Right cardiac atrium (tissue), 5 donors: ENCODE data around the gene C1RL. TPM values are rescaled to one million over a fixed set of nuclear protein-coding genes. Genes with fewer than 3 reads are reported as not detected.

ENCODE experiments used
- ATAC-seq, 2 donors: fragments of 200-7000 bp; cut with Tn5 transposase; one replicate each; pipeline versions ENCODE4 v1.8.0 to v1.9.1; 2020; ENCODE audit warnings: moderate library complexity in 2 of 2, mild to moderate bottlenecking in 1 of 2
- DNase-seq, 3 donors: peaks; one replicate each; pipeline ENCODE4 v3.0.0-alpha.2; 2020
- H3K27ac ChIP-seq: one replicate; pipeline ENCODE4 v1.5.1; 2013; ENCODE audit warnings: mild to moderate bottlenecking, low read length, control low read depth, moderate library complexity
- H3K27me3 ChIP-seq: one replicate; pipeline ENCODE4 v1.6.1; 2013; ENCODE audit not compliant: control insufficient read depth, insufficient read depth
- H3K4me1 ChIP-seq: one replicate; pipeline ENCODE4 v1.6.1; 2013; ENCODE audit warnings: low read length; ENCODE audit not compliant: control insufficient read depth, insufficient read depth
- H3K4me3 ChIP-seq: one replicate; pipeline ENCODE4 v1.5.1; 2013; ENCODE audit warnings: low read length, control low read depth
- H3K9me3 ChIP-seq: one replicate; pipeline ENCODE4 v1.6.1; 2013; ENCODE audit warnings: low read length; ENCODE audit not compliant: control insufficient read depth
- WGBS: extraction: QIAGEN DNeasy Blood & Tissue Kit; methylation state at CpG from one replicate; pipeline ENCODE4 v1.1.7; 2013; 5-methylcytosine and 5-hydroxymethylcytosine counted together
- intact Hi-C, 4 donors: fragments of 100-400 bp; cut with DNase I; formaldehyde crosslinking; loops; one replicate each; pipeline versions ENCODE4 v1.11.0 to v1.14.0; 2022 to 2023
- polyA plus RNA-seq: library from polyadenylated mRNA; stranded (reverse); fragments of 200-250 nt; gene quantifications from one replicate; pipeline ENCODE4 v1.2.3, GENCODE V29; 2013
- total RNA-seq, 4 donors: library from RNA; stranded (reverse); fragmentation: NEBNext Ultra II Directional; extraction: Animal tissue kit (Norgen Biotek cat#: 25700); gene quantifications; one replicate each; pipeline ENCODE4 v1.2.1, GENCODE V29; 2021
- donor health status: healthy with polysubstance abuse.
- donor health status: DM: no; HTN: yes; CAD: no.
- donor health status: DM: no; HTN: no; CAD: no.
- donor health status: DM: no; HTN: yes; CAD: no; lungs with severe emphysema.
- donor health status: DM: yes; HTN: yes; CAD: no.

Gene C1RL
- total and polyA plus RNA-seq, 5 donors, result 16.7 to 29.6 (median 19.0) TPM

DNA sequence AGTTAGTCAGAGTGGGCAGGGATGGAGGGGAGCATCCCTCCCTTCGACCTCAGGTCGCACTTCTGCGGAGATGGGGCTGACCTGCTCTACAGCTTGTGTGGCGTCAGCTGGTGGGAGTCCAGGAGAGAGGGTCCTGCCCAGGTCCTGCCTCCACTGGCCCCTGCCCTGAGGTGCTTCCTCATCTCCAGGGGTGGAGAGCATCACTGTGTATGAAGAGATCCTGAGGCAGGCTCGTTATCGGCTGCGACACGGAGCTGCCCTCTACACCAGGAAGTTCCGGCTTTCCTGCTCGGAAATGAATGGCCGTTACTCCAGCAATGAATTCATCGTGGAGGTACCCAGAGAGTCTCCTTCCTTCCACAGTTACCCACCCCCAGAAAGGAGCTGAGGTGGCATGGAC lies 41.3 kb upstream of the C1RL start:
- Histone ChIP-seq H3K4me1 (no peaks in the 10 kb centered on the region), H3K27ac (no peak overlapping the region), H3K4me3 (no peak overlapping the region), H3K27me3 (no peaks in the 10 kb centered on the region), H3K9me3 (no peaks in the 10 kb centered on the region)
- ATAC-seq, result no peak
- intact Hi-C loops, result no loop called here
- no peak for DNase-seq
- WGBS, result 77% methylated on average over 12 of the region's 12 CpGs

DNA sequence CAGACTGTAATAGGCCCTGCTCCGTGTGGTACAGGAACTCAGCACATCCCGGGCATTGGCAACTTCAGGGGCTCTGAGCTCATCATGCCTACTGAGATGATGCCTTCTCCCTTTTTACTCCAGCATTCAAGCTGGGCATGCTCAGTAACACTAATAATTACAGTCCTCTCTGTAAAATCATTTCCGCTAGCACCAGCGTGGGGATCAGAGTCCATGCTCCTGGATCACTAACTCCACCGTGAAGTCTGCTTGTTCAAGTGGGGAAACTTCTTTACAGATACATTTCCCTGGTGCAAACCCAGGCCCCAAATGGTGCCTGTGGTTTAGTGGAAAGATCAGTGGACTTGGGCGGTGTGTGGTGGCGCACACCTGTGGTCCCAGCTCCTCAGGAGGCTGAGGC lies 37.9 kb upstream of the C1RL start:
- no peaks in the 10 kb centered on the region for H3K4me1 ChIP-seq
- no peaks in the 10 kb centered on the region for H3K27me3 ChIP-seq
- intact Hi-C loops, result no loop called here
- no peak overlapping the region for H3K27ac ChIP-seq
- H3K4me3 ChIP-seq, result no peak overlapping the region
- no peaks in the 10 kb centered on the region for H3K9me3 ChIP-seq
- no peak for ATAC-seq
- 93% methylated on average over 7 of the region's 7 CpGs for WGBS
- DNase-seq, result no peak

DNA sequence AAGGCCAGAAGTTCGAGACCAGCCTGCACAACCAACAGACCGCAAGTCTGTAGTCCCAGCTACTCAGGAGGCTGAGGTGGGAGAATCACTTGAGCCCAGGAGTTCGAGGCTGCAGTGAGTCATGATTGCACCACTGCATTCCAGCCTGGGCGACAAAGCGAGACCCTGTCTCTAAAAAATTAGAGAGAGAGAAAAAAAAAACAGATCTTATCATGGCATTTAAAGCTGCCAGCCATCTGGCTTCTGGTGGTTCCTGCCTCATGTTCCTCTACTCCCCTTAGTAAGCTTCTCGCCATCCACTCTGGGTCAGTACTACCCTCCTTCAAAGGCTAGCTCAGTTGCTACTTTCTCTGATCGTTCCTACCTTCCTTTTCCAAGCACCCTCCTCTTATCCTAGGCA lies 37.2 kb upstream of the C1RL start:
- DNase-seq (no peak), ATAC-seq (no peak)
- Histone ChIP-seq H3K9me3 (no peaks in the 10 kb centered on the region), H3K4me1 (no peaks in the 10 kb centered on the region), H3K27ac (no peak overlapping the region), H3K27me3 (no peaks in the 10 kb centered on the region), H3K4me3 (no peak overlapping the region)
- intact Hi-C loops, result no loop called here
- WGBS, result 94% methylated on average over 7 of the region's 7 CpGs

DNA sequence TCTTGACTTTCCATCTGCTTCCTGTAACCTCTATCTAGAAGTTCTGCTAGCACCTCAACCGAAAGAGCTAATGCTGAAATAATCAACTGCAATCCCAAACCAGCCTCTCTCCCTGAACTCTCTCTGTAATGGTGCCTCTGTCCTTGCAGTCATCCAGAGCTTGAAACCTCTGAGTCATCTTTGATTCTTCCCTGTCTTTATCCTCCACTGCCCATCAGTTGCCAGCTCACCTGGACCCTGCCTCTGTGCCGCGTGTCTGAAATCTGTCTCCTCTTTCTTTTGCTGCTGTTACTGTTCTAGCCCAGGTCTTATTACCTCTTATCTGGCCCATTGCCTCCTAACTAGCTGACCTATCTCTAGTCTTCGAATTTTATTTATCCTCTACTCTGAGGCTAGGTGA lies 36.7 kb upstream of the C1RL start:
- no peaks in the 10 kb centered on the region for H3K9me3 ChIP-seq
- H3K4me1 ChIP-seq, result no peaks in the 10 kb centered on the region
- WGBS, result 85% methylated on average over 4 of the region's 4 CpGs
- ATAC-seq (no peak), DNase-seq (no peak)
- H3K4me3 ChIP-seq, result no peak overlapping the region
- no peaks in the 10 kb centered on the region for H3K27me3 ChIP-seq
- no peak overlapping the region for H3K27ac ChIP-seq
- intact Hi-C loops, result no loop called here

DNA sequence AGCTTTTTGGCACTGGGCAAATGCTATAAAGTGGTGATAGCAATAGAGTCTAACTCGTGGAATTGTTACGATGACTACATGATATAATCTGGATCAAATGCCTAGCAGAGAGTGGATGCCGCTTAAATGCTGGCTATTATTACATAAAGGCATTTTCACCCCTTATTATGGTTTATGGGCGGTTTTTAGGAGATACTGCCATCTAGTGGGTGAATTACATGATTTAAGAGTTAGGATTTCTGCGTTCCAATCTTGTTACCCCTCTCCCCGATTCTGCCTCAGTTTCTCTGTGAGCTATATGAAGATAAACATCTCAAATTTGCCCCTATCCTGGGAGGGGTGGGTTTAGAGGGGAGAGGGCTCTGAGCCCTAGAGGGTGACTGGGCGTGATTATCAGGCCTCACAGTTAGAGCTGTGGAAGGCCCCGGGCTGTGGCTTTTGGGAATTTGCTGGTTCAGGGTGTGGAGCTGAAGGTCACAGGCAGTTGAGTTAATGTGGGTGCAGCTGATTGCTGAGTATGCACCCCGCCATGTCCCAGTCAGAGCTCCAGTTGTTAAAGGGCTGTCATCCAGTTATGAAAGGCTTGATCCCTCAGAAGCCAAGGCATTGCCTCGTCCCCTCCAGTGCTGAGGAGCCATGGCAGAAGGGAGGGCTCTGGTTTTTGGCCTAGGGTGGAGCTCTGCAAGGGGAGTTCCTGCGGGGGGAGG lies 35.6 kb upstream of the C1RL start:
- peak overlapping the region; percentile 9 for H3K27ac ChIP-seq
- peak; percentile 49 to 51 for ATAC-seq

DNA sequence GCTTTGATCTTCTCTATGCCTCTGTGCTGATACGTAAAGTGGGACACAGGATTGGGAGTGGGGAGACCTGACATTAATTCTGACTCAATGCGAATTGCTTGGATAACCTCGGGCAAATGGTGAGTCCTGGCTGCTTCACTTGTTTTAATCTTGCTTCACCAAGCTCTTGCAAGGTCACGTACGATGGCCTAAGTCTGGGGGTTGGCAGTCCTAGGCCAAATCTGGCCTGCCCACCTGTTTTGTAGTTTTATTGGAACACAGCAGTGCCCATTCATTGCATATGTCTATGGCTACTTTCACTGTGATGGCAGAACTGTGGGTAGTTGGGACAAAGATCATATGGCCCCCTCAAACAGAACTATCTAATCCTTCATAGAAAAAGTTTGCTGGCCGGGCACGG lies 34.5 kb upstream of the C1RL start:
- H3K4me1 ChIP-seq, result no peaks in the 10 kb centered on the region
- 93% methylated on average over 7 of the region's 7 CpGs for WGBS
- H3K27ac ChIP-seq, result no peak overlapping the region
- intact Hi-C loops, result no loop called here
- ATAC-seq (no peak), DNase-seq (no peak)
- no peaks in the 10 kb centered on the region for H3K27me3 ChIP-seq
- H3K4me3 ChIP-seq, result no peak overlapping the region
- no peaks in the 10 kb centered on the region for H3K9me3 ChIP-seq

More for the DNA sequence above, 35.6 kb upstream of the C1RL start:
- DNase-seq, result peak in 1 of 3 donors; percentile 42
- Histone ChIP-seq H3K4me1 (no peaks in the 10 kb centered on the region), H3K4me3 (no peak overlapping the region), H3K27me3 (no peaks in the 10 kb centered on the region), H3K9me3 (no peaks in the 10 kb centered on the region)
- intact Hi-C loops, result no loop called here
- 44% methylated on average over 11 of the region's 11 CpGs for WGBS

DNA sequence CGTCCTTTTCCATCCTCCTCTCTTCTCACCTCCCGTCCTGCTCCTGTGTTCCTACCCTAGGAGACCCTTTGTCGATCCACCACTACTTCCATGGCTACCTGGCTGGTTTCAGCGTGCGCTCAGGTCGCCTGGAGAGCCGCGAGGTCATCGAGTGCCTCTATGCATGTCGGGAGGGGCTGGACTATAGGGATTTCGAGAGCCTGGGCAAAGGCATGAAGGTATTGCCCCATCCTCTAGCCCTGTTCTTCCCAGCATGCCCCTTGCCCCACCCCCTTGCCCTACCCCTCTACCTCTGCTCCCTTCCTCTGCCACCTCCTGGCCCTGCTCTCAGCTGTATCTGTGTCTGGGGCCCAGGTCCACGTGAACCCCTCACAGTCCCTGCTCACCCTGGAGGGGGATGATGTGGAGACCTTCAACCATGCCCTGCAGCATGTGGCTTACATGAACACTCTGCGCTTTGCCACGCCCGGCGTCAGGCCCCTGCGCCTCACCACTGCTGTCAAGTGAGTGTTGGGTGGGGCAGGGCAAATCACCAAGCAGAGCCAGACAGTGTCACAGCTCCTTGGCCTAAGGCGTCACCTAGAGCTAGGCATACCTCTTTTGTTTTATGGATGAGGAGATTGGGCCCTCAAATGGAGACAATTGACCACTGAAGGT lies 33.9 kb upstream of the C1RL start:
- Histone ChIP-seq H3K27ac (no peak overlapping the region), H3K27me3 (no peaks in the 10 kb centered on the region), H3K4me1 (no peaks in the 10 kb centered on the region), H3K9me3 (no peaks in the 10 kb centered on the region), H3K4me3 (no peak overlapping the region)
- DNase-seq (peak in 1 of 3 donors; percentile 56), ATAC-seq (peak; percentile 6 to 23)
- 93% methylated on average over 18 of the region's 18 CpGs for WGBS
- intact Hi-C loops, result no loop called here

DNA sequence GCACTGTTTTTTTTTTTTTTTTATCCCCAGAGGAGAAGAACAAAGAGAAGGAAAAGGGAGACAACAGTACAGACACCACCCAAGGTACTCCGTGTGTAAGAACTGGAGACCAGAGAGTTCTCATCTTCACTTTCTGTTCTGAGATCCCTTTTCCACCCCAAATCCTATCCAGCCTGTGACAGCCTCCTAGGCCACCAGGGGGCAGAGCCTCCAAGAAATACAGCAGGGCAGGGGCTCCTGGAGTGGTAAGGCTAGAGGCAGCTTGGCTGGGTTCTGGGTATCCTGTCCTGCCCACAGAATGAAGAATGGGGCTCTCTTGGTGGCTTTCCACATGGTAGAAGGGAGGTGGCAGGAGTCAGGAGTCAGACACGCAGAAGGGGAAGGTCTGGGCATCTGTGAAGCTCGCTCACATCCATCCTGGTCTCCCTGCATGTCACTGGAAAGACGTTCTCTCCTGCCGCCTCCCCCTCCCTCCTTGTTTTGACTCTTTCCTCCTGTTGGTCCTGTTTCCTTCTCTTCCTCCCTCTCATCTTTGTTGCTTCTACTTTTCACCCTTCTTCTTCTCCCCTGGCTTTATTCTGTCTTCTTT lies 33.1 kb upstream of the C1RL start:
- Histone ChIP-seq H3K9me3 (no peaks in the 10 kb centered on the region), H3K4me1 (no peaks in the 10 kb centered on the region), H3K27ac (no peak overlapping the region), H3K4me3 (no peak overlapping the region), H3K27me3 (no peaks in the 10 kb centered on the region)
- 68% methylated on average over 5 of the region's 5 CpGs for WGBS
- intact Hi-C loops, result no loop called here
- DNase-seq (peak in 1 of 3 donors; percentile 71), ATAC-seq (peak; percentile 30 to 41)

DNA sequence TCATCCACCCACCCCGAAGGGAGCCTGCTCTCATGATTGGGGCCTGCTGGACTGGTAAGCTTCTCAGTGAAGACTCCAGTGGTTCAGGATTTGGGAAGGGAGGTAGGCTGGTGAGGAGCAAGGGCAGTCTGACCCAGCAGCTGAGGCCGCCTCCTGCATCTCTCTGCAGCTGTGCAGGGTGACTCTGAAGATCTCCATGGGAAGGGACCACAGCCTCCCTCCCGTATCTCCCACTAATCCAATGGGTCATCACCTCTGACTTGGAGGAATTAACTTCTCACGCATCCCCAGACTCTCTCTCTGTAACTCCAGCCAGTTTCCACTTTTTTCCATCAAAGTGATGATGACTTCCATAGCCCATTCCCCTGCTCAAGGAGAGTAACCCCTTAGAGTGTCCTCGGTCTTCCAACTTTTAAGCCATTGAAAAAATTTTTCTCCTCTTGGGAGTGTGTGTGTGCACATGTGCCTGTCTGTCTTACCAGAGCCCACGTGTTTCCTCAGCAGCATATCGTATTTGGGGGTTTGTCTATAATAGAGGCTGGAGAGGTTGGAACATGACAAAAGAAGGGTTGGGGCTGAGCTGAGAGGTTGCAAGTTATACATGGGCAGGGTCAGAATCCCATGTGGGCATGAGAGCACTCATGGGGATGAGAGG lies 32.5 kb upstream of the C1RL start:
- ATAC-seq, result no peak
- WGBS, result 87% methylated on average over 7 of the region's 7 CpGs
- no peaks in the 10 kb centered on the region for H3K9me3 ChIP-seq
- no peak for DNase-seq
- intact Hi-C loops, result no loop called here
- no peaks in the 10 kb centered on the region for H3K4me1 ChIP-seq
- no peak overlapping the region for H3K27ac ChIP-seq
- no peaks in the 10 kb centered on the region for H3K27me3 ChIP-seq
- H3K4me3 ChIP-seq, result no peak overlapping the region

DNA sequence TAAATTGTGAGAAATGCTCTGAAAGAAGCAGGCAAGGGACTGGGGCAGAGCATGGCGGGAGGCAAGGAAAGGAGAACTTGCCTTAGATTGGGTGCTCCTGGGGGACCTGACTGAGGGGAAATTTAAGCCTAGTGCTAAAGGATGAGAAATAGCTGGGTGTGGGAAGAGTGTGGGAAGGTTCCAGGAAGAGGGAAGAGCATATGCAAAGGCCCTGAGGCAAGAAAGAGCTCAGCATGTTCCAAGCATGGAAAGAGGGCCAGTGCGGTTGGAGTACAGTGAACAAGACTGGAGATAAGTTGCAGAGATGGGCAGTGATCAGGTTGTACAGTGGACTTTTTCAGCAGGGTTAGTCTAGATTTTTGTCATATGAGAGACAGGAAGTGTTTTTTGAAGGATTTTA lies 30.2 kb upstream of the C1RL start:
- 96% methylated on average over 2 of the region's 2 CpGs for WGBS
- ATAC-seq, result no peak

DNA sequence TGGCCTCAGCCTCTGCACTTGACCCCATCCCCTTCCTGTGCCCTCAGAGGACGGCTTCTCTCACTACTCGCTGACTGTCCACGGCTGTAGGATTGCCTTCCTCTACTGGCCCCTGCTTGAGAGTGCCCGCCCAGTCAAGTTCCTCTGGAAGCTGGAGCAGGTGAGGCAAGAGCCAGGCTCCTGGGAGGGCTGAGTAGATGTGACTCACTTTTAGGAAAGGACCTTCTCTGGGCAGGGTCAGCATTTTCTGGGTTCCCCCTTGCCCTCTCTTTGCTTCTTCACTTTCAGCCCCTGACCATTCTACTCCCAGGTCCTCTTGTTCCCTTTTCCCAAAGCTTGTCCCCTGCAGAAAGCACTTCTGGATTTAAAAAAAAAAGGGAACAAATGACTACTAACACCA lies 28.9 kb upstream of the C1RL start:
- no peak for ATAC-seq
- Histone ChIP-seq H3K27me3 (no peaks in the 10 kb centered on the region), H3K27ac (no peak overlapping the region), H3K9me3 (no peaks in the 10 kb centered on the region), H3K4me1 (no peaks in the 10 kb centered on the region), H3K4me3 (no peak overlapping the region)
- intact Hi-C loops, result no loop called here
- no peak for DNase-seq
- WGBS, result 61% methylated on average over 4 of the region's 4 CpGs

More for the DNA sequence above, 30.2 kb upstream of the C1RL start:
- intact Hi-C loops, result no loop called here
- Histone ChIP-seq H3K9me3 (no peaks in the 10 kb centered on the region), H3K4me1 (no peaks in the 10 kb centered on the region), H3K27ac (no peak overlapping the region), H3K27me3 (no peaks in the 10 kb centered on the region), H3K4me3 (no peak overlapping the region)
- DNase-seq, result no peak
